GM19328 (cell line): Measurements from ENCODE around the gene GET3.
"Not testable (repeated sequence)": the region's sequence is repeated elsewhere in the genome, so short reads cannot be mapped to it uniquely, and the experiment has no call there.

Source experiments
- ATAC-seq: cut with Tn5 transposase; IDR thresholded peaks from one replicate; pipeline ENCODE4 v1.9.1; 2021; ENCODE audit warnings: mild to moderate bottlenecking, moderate library complexity; ENCODE audit not compliant: unreplicated experiment

Gene GET3

GRCh38 chr19:12790628-12791344, 53.5 kb downstream of the GET3 start:
- no peak for ATAC-seq

DNA sequence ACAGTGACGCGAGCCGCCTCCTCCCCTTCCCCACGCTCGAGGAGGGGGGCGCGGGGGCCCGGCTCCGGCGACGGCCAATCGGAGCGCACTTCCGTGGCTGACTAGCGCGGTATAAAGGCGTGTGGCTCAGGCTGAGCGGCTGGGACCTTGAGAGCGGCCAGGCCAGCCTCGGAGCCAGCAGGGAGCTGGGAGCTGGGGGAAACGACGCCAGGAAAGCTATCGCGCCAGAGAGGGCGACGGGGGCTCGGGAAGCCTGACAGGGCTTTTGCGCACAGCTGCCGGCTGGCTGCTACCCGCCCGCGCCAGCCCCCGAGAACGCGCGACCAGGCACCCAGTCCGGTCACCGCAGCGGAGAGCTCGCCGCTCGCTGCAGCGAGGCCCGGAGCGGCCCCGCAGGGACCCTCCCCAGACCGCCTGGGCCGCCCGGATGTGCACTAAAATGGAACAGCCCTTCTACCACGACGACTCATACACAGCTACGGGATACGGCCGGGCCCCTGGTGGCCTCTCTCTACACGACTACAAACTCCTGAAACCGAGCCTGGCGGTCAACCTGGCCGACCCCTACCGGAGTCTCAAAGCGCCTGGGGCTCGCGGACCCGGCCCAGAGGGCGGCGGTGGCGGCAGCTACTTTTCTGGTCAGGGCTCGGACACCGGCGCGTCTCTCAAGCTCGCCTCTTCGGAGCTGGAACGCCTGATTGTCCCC, 54.2 kb downstream of the GET3 start, which contains the start of gene JUNB:
Gene JUNB, plus strand, starts transcription at position 142 of the 706 bp plus-strand sequence. Its CDS starts 286 bp downstream, at position 428.
- peak; percentile 32 for ATAC-seq

- no peak for ATAC-seq
These were observed 55.0 kb downstream of the GET3 start for GRCh38 chr19:12792051-12792852.

- ATAC-seq, result no peak
These were observed 55.6 kb downstream of the GET3 start for GRCh38 chr19:12792853-12793289.

- peak; percentile 34 for ATAC-seq
These were observed 56.2 kb downstream of the GET3 start for GRCh38 chr19:12793290-12794195.

GRCh38 chr19:12794196-12794941, 57.1 kb downstream of the GET3 start:
- no peak for ATAC-seq

DNA sequence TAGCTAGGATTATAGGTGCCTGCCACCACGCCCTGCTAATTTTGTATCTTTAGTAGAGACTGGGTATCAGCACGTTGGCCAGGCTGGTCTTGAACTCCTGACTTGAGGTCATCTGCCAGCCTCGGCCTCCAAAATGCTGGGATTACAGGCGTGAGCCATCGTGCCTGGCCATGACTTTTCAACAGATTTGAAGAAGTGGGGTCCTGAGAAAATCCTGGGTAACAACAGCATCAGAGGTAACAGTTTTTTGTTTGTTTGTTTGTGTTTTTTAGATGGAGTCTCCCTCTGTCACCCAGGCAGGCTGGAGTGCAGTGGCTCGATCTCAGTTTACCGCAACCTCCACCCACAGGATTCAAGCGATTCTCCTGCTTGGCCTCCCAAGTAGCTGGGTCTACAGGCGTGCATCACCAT, 57.7 kb downstream of the GET3 start:
- ATAC-seq, result no peak

DNA sequence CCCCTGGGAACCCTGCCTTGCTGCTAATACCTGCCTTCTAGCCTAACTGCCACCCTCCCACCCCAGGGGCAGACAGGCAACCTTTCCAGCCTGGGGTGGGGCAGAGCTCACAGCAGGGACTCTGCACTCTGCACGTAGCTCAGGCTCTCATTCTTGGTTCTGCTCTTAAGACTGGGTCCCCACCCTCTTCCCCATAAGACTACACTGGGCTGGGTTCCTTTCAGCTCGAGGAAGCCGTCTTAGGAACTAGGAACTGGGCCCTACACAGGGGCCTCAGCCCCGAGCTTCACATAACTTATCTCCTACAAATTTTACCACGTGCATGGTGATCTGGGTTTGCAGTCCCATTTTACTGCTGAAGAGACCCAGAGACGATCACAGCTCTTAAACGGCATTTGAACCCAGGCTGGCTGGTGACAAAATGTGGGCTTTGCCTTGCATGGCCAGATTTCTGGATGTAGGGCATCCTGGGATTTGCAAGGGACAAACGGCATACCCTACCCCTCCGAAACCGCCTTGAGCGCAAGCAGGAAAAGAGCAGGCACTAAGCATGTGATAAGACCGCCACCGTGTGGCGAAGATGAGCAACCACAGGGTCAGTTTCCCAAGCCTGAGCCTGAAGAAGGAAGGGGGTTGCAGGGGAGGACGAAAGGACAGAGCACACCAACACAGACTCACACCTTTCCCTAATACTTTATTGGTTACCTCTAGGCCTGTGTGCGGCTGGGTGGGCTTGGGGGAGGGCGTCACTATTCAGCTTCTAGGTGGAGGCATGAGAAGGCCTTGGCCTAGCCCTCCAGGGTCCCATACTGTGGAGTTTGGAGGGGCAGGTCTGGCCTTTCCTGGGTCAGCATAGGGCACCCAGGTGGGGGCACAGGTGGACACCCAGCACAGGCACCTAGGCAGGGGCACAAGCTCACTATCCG, 59.1 kb downstream of the GET3 start:
- no peak for ATAC-seq

DNA sequence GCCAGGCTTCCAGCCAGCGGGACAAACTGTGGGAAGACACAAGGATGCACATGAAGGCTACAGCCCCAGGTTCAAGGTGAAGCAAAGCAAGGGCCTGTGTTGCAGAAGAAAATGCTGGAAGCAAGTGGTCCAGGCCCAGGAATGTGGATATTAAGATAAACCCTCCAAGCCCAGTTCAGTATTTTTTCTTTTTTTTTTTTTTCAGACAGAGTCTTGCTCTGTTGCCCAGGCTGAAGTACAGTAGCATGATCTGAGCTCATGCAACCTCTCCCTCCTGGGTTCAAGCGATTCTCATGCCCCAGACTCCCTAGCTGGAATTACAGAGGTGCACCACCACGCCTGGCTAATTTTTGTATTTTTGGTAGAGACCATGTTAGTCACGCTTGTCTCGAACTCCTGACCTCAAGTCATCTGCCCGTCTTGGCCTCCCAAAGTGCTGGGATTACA, 59.9 kb downstream of the GET3 start:
- no peak for ATAC-seq

DNA sequence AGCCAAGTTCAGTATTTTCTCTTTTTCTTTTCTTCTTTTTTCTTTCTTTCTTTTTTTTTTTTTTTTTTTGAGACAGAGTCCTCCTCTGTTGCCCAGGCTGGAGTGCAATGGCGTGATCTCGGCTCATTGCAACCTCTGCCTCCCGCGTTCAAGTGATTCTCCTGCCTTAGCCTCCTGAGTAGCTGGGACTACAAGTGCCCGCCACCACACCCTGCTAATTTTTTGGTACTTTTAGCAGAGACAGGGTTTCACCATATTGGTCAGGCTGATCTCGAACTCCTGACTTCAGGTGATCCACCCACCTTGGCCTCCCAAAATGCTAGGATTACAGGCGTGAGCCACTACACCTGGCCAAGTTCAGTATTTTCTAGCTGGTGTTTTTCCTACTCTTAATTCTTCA, 60.3 kb downstream of the GET3 start:
- ATAC-seq, result not testable (repeated sequence)
